Body of pancreas (tissue), 4 donors: Measurements from ENCODE around the gene PDE8B. TPM values are rescaled to one million over a fixed set of nuclear protein-coding genes. Genes with fewer than 3 reads are reported as not detected.
A peak's percentile ranks its signal among the peaks of the same experiment; 100 is the strongest.

Experiments
- ATAC-seq: fragments of 150-250 bp; one replicate; pipeline ENCODE4 v1.9.1; 2016
- DNase-seq, 4 donors: peaks; one replicate each; pipeline ENCODE4 v3.0.0-alpha.2; 2019
- H3K27ac ChIP-seq, 4 donors: fragments of 200-600 bp; sonication (generic); 1 replicate in 3 of 4; 2 replicates in 1 of 4; pipeline versions ENCODE4 v1.5.1 to v1.6.1; 2016 to 2019; ENCODE audit warnings: mild to moderate bottlenecking in 1 of 4, mixed read lengths in 1 of 4, moderate library complexity in 1 of 4
- H3K27me3 ChIP-seq, 2 donors: fragments of 200-600 bp; sonication (generic); one replicate each; pipeline ENCODE4 v1.6.0; 2016; ENCODE audit warnings: mild to moderate bottlenecking in 1 of 2
- H3K36me3 ChIP-seq, 2 donors: fragments of 200-600 bp; sonication (generic); replicated peaks in 1 of 2; 2 replicates each; pipeline ENCODE4 v1.5.1; 2016; ENCODE audit warnings: low read depth in 2 of 2; ENCODE audit not compliant: insufficient read depth in 1 of 2
- H3K4me1 ChIP-seq: fragments of 200-600 bp; sonication (generic); one replicate; pipeline ENCODE4 v1.6.0; 2016
- H3K4me3 ChIP-seq, 2 donors: fragments of 200-600 bp; sonication (generic); 1 replicate in 1 of 2; 2 replicates in 1 of 2; pipeline ENCODE4 v1.5.1; 2016 to 2019
- H3K9me3 ChIP-seq, 3 donors: fragments of 200-600 bp; sonication (generic); 1 replicate in 2 of 3; 2 replicates in 1 of 3; pipeline ENCODE4 v1.5.1; 2016
- POLR2A ChIP-seq, 3 donors: fragments of 450-650 bp; IDR thresholded peaks; one replicate each; pipeline ENCODE4 v1.6.1; 2016; ENCODE audit warnings: antibody characterized with exemption in 3 of 3, mild to moderate bottlenecking in 2 of 3
- WGBS, 2 donors: methylation state at CpG; one replicate each; pipeline ENCODE4 v1.1.5; 2017; 5-methylcytosine and 5-hydroxymethylcytosine counted together
- intact Hi-C: fragments of 100-400 bp; cut with DNase I; formaldehyde crosslinking; loops from one replicate; pipeline ENCODE4 v1.15.1; 2023
- total RNA-seq, 2 donors: library from RNA; depleted of rRNA; stranded (reverse); fragments of >200 nt; gene quantifications; one replicate each; pipeline ENCODE4 v1.1.0, GENCODE V29; 2016
- TF ChIP-seq, protein P1 (sequence below), 7 experiments: fragments of 450-650 bp in 4 of 7; fragments of 200-600 bp in 3 of 7; sonication (generic) in 3 of 7; IDR thresholded peaks; one replicate each; pipeline ENCODE4 v1.5.1; 2016 to 2019; ENCODE audit warnings: antibody characterized with exemption in 7 of 7

PDE8B gene
- total RNA-seq, 2 donors from 2014 or later: 8.3 to 15.8 TPM

DNA sequence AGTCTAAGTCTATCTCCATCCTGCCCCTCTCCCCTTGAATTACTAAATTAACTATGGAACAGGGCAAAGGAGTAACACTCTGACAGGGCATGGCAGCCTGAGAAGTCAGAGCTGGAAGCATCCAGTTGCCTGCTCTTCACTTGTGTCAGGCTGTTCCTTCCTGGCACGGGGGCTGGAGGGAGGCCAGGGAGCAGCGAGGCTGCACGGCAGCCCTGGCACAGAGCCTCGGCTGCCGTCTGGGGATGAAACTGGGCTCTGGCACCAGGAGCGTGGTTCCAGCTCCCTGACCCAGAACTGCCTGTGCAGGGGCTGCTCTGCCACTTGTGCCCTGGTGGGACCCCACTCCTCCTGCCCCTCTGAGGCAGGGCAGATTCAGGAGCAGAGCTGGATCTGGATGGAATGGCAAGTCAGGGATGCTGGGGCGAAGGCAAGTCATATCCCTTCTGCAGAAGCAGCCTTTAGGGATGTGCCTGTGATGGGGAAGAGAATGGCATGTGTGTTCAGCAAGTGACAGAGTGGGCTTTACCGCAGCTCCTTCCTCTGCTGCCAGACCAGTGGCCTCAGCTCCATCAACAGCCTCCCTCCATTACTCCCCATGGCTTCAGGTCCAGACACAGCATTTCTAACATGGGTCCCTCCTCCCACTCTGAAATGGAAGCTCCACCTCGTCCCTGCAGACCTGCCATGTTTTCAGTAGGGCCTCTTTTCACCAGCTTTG lies 42.2 kb upstream of the PDE8B start:
- H3K9me3 ChIP-seq: no peaks in the 10 kb centered on the region
- H3K27me3 ChIP-seq: no peaks in the 10 kb centered on the region
- DNase-seq: peak; percentile 28 to 72 (median 52)
- no peaks in the 10 kb centered on the region for H3K36me3 ChIP-seq
- no peak overlapping the region for H3K4me3 ChIP-seq
- 35 to 39% methylated on average over 5 to 9 of the region's 9 CpGs for WGBS, 2 donors
- H3K27ac ChIP-seq: no peak overlapping the region
- peaks cover 7% of the 10 kb centered on the region for H3K4me1 ChIP-seq
- peak; percentile 67 for ATAC-seq
- no peak for TF ChIP-seq POLR2A (IDR thresholded peaks at IDR 0.05)
- TF ChIP-seq, protein P1, sequence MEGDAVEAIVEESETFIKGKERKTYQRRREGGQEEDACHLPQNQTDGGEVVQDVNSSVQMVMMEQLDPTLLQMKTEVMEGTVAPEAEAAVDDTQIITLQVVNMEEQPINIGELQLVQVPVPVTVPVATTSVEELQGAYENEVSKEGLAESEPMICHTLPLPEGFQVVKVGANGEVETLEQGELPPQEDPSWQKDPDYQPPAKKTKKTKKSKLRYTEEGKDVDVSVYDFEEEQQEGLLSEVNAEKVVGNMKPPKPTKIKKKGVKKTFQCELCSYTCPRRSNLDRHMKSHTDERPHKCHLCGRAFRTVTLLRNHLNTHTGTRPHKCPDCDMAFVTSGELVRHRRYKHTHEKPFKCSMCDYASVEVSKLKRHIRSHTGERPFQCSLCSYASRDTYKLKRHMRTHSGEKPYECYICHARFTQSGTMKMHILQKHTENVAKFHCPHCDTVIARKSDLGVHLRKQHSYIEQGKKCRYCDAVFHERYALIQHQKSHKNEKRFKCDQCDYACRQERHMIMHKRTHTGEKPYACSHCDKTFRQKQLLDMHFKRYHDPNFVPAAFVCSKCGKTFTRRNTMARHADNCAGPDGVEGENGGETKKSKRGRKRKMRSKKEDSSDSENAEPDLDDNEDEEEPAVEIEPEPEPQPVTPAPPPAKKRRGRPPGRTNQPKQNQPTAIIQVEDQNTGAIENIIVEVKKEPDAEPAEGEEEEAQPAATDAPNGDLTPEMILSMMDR (IDR thresholded peaks at IDR 0.05): no peak
- intact Hi-C loops: no loop called here

DNA sequence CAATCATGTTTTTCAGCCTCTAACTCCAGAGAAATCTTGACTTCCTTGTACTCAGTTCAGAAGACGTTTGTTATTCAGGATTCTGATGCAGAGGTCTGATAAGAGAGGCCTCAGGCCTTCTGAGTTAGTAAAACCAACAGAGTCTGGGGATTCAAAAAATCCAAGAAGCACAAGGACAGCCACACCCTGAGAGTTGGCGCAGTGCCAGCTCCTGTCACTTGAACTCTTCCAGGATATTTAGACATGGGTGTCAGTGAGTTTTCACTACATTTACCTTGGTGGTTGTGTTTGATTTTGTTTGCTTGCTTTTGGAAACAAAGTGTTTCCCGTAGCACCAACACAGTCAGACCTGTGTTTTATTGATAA lies 41.6 kb upstream of the PDE8B start:
- DNase-seq (peak in 1 of 4 donors; percentile 18), ATAC-seq (no peak)
- Histone ChIP-seq H3K4me3 (no peak overlapping the region), H3K9me3 (no peaks in the 10 kb centered on the region), H3K36me3 (no peaks in the 10 kb centered on the region), H3K27me3 (no peaks in the 10 kb centered on the region), H3K4me1 (peaks cover 7% of the 10 kb centered on the region), H3K27ac (no peak overlapping the region)
- 26 to 33% methylated on average over 3 of the region's 3 CpGs for WGBS, 2 donors
- intact Hi-C loops: no loop called here
- TF ChIP-seq, protein P1 (IDR thresholded peaks at IDR 0.05): no peak

DNA sequence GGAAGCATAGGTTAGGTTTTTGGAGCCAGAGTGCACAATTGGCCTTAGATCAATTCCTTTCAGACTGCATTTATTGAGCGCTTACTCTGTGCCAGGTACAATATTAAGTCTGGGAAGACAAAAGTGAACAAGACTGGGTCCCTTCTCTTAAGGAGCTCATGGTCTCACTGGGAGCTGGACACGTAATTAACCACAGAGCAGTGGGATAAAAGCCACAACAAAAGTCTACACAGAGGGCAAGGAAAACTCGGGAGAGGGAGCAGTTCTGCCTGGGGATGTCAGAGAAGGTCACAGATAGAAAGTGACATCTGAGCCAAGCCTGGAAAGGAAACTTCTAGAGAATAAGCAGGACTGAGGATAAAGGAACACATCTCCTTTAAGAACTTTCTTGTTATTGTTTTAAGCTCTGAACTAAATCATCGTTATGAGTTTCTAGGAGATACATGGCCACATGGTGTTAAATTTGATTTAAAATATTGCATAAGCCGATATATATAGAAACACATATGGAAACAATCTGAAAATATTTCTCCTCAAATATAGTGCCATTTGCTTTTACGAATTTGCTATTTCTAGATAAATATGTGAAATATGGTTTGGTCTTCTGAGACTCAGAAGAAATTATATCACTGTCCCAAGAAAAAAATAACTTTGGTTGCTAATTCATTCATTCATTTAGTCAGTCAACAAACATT lies 40.1 kb upstream of the PDE8B start:
- Histone ChIP-seq H3K27me3 (no peaks in the 10 kb centered on the region), H3K27ac (no peak overlapping the region), H3K4me1 (peaks cover 7% of the 10 kb centered on the region), H3K9me3 (no peaks in the 10 kb centered on the region), H3K4me3 (no peak overlapping the region), H3K36me3 (no peaks in the 10 kb centered on the region)
- 74 to 75% methylated on average over 6 of the region's 6 CpGs for WGBS, 2 donors
- DNase-seq (no peak), ATAC-seq (no peak)
- no peak for TF ChIP-seq POLR2A (IDR thresholded peaks at IDR 0.05)
- TF ChIP-seq, protein P1 (IDR thresholded peaks at IDR 0.05): no peak
- intact Hi-C loops: no loop called here

DNA sequence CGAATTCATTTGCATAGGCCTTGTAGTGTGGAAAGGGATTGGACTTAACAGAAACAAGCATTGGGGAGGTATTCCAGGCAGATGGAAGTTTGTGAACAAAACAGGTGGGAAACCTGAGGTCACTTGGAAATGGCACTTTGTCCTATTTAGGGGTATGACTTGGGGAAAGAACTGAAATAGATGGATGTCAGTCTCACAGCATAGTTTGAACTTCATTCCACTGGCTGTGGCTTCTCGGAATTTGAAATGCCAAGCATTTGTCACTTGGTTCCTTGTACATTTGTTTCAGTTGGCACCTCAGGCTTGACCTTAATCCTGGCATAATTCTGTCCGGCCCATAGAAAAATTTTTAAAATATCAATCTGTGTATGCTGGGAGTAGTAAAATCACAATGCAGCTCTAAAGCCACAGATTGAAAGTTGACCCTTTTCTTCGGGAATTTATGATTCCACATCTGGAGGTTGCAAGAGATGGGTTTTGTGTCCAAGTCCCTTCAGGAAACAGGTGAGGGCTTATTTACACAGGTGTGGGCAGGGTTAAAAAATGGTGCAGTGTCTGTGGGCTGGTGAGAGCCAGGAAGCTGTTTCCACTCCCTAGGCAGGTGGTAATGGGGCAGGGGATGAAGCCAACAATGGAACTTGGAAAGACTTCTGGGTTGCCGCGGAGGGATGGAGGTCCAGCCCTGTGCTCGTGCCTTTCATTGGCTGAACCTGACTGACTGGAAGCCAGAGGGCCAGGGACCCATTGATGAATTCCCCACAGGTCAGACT lies 39.2 kb upstream of the PDE8B start:
- no peaks in the 10 kb centered on the region for H3K27me3 ChIP-seq
- no peak for TF ChIP-seq POLR2A (IDR thresholded peaks at IDR 0.05)
- TF ChIP-seq, protein P1 (IDR thresholded peaks at IDR 0.05): no peak
- H3K4me1 ChIP-seq: peaks cover 7% of the 10 kb centered on the region
- DNase-seq: no peak
- no peak overlapping the region for H3K27ac ChIP-seq
- H3K36me3 ChIP-seq: no peaks in the 10 kb centered on the region
- 82 to 87% methylated on average over 7 of the region's 7 CpGs for WGBS, 2 donors
- H3K9me3 ChIP-seq: no peaks in the 10 kb centered on the region
- ATAC-seq: no peak
- H3K4me3 ChIP-seq: no peak overlapping the region
- intact Hi-C loops: no loop called here
